Ecto neural progenitor cell (in vitro differentiated cells): ENCODE results near the gene MDFIC2.
"Not testable (repeated sequence)": the region's sequence is repeated elsewhere in the genome, so short reads cannot be mapped to it uniquely, and the experiment has no call there.

ENCODE experiments used
- DNase-seq: peaks from one replicate; pipeline ENCODE4 v3.0.0-alpha.2; 2018; ENCODE audit warnings: low spot score

MDFIC2 gene

DNA sequence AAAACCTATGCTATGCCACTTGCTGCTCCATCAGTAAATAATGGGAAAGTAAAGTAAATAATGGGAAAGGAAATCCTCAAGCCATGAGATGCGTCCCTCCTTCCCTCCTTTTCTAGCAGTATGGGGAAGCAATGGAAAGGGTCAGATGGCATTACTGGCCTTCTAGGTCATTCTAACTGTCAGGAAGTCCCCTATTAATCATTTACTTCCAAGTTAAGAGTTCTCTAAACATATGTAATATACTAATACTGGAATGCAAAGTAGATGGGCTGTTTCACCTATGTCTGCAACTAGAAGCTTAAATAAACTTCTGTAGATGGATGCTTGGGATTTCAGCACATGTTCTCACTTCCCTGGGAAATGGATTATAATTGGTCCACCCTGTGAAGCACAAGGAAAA, 55.9 kb downstream of the MDFIC2 start:
- no peak for DNase-seq

DNA sequence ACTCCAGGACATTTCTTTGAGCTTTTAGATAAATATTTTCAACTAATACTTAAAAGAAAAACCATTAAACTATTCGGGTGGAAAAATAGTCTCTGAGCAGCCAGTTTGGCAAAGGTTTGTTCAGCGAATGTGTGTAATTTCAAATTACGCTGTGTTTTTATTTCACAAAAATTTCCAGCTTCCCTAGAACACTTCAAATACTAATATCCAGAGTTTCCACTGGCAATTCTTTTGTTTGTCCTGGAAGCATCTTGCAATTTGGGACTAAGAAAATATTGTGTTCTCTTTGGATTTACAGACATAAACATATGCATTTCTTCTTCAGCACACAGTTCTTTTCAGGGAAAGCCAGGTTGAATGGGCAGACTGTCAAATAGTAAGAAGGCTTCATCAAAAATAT, 61.9 kb downstream of the MDFIC2 start:
- DNase-seq = no peak

DNA sequence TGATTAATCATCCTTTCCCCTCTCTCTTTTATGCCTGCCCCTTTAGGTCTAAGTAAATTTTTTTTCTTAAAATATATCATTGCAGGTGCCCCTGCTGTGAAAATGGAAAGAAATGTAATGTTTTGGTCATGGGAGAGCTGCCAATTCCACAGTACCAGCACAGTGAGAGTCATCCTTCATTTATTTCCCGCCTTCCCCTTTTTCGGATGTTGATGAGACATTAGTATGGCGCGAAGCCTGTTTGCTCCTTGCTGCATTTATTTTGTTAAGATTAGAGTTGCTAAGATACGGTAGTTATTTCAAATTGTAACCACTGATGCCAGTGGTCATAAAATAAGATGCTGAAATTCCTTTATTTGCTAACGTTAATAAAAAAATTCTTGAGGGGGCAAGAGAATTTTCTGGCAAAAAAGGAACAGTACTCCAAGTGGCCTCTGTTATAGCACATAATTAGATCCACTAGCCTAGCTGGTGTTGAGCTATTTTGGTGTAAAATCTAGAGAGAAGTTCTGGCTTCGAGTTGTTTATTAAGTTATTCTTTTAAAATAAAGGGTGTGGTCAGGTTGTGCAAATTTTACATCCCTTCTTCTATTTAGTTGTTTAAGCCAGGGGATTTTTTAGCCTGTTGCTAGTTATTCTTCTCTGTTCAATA, 62.8 kb downstream of the MDFIC2 start:
- DNase-seq = no peak

DNA sequence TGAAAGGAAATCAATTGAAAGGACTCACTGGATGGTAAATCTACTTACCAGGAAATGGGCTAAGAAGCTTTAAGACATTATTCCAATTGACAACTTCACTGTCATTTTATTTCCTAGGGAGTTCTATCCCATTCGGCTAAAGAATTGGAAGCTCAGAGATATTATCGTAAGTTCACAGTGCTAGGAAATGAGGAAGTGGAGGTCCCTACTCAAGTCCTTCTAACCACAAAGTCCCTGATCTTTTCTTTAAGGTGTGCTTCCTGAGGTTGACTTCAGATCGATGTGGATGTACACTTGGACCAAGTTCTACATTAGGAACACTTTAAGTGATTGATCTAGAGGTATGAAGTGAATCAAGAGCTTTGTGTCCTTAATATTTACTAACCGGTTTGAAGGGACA, 63.6 kb downstream of the MDFIC2 start:
- no peak for DNase-seq

DNA sequence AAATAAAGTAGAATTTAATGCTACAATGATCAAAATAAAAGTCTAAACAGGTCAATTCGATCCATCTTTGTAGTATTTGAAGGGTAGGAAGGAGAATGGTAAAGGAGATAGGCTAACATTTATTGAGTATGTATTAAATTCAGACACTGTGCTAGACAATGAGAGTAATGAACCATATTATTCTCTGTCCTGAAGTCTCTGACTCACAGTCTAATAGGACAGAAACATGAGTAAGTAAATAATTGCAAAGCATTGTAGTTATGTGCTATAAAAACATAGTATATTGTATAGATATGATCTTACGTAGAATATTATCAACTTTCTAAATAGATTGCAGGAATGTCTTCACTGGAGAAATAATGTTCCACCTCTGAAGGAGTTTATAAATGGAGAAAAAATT, 64.5 kb downstream of the MDFIC2 start:
- DNase-seq = no peak

- no peak for DNase-seq
Measured at GRCh38 chr3:70245746-70246525, 66.5 kb downstream of the MDFIC2 start.

GRCh38 chr3:70244422-70244821, 68.0 kb downstream of the MDFIC2 start:
- no peak for DNase-seq

DNA sequence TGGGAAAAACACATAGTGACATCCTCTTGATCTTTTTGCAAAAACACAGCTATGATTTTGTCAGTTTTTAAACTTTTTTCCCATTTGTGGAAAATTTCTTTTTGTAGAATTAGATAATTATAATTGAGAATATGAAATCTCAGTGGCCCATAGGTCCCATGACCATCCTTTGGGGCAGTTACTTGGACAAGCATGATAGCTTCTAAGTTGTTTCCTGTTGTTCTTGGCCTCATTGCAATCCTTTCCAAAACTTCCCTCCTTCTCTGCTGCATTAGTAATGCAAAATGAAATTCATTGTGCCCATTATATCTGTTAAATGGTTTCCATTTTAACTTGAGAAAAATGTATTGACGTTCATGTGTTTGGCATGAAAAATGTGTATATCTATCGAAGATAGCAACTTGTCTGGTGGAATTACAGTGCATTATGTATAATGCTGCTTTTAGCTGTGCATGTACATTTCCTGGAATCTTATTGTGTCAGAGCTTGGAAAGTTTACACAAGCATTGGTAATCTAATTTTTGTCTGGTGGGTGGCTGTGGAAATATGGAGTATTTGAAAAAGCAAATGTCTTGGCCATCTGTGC, 70.0 kb downstream of the MDFIC2 start:
- DNase-seq = no peak

- no peak for DNase-seq
Measured at GRCh38 chr3:70233812-70234211, 78.6 kb downstream of the MDFIC2 start.

- DNase-seq = no peak
Measured at GRCh38 chr3:70233112-70233511, 79.3 kb downstream of the MDFIC2 start.

- no peak for DNase-seq
Measured at GRCh38 chr3:70231266-70231701, 81.2 kb downstream of the MDFIC2 start.

DNA sequence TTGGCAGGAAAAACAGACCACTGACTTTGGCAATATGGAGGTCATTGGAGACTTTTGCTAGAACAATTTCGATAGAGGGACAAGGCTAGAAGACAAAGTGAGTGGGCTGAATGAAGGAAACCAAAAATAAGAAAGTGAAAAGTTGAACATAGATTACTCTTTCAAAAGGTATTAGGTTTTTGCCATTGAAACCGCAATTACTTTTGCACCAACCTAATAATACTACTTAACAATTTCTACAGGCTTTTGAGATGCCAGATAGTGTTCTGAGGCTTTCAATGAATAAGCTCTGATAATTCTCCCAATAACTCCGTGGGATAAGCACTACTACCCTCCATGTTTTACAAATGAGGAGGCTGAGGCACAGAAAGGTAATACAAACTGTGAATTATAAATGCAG, 85.0 kb downstream of the MDFIC2 start:
- no peak for DNase-seq

DNA sequence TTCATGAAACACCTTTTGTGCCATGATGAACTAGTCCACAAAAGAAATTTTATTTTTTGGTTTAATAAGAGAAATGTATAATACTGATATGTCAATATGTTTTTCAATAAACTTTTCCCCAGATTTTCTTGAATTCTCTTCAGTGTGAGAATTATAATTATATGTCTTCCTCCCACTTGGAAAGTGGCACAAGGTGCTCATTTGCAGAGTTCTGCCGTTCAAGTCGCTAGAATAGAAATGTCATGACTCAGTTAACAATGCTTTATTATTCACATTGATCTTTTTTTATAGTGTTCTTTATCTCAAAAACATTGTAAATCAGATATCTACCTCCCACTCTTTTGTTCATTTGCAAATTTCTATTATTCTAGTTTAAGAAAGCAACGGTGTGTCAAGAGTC, 87.3 kb downstream of the MDFIC2 start:
- no peak for DNase-seq

- DNase-seq = no peak
Measured at GRCh38 chr3:70224337-70224736, 88.1 kb downstream of the MDFIC2 start.

DNA sequence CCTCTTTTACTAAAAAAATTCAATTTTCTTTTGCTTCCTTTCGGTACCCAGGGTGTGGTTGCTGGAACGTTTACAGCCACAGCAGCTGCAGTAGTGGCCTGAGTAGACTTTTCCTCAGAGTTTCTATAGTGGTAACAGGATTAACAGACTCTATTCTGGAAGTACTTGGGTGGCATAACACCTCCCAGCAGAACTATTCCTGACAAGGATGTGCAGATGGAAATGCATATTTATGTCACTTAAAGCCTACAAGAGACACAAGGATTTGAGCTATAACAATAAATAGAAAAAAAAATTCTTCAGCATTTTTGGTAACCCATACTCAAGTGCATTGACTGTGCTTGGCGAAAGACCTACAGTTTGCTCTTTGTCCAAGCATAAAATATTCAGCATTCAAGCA, 94.0 kb downstream of the MDFIC2 start:
- no peak for DNase-seq

DNA sequence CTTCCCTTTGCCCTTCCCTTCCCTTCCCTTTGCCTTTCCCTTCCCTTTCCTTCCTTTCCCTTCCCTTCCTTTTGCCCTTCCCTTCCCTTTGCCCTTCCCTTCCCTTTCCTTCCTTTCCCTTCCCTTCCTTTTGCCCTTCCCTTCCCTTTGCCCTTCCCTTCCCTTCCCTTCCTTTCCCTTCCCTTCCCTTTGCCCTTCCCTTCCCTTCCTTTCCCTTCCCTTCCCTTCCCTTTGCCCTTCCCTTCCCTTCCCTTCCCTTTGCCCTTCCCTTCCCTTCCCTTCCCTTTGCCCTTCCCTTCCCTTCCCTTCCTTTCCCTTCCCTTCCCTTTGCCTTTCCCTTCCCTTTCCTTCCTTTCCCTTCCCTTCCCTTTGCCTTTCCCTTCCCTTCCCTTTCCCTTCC, 101.2 kb downstream of the MDFIC2 start:
- not testable (repeated sequence) for DNase-seq

GRCh38 chr3:70201975-70202374, 110.5 kb downstream of the MDFIC2 start:
- no peak for DNase-seq

DNA sequence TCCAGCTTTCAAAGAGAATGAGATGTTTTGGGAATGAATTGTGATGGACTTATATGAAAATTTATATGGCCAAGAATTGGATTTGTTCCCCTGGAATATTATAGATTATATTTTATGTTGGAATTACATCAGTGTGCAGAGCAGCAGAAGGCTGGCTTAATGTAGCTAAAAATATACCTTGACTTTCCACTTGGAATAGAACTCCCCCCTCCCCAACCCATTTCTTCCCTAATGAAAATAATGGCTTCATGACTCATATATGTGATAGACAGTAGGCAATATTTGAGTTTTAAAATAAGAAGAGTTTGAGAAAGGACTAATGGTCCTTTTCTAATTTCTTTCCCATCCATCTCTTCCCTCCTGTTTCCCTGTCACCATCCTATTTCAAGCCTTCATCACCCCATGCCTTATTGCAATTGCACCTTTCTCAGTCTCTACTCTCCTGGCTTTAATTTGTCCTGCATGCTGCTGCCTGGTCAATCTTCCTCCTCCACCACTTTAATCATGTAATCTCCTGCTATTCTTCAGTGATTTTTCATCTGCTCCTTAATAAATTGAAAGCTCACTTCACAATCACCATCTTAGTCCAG, 122.5 kb downstream of the MDFIC2 start:
- no peak for DNase-seq

DNA sequence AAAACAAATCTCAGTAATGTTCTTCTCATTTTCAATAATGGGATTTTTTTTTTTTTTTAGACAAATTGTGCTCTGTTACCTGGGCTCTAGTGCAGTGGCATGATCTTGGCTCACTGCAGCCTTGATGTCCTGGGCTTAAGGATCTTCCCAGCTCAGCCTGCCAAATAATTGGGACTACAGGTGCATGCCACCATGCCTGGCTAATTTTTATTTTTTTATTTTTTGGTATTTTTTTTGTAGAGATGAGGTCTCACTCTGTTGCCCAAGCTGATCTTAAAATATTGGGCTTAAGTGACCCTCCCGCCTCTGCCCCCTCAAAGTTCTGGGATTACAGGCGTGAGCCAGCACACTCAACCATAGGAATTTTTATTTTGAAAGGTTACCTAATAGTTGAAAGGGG, 126.2 kb downstream of the MDFIC2 start:
- no peak for DNase-seq

GRCh38 chr3:70185661-70186060, 126.8 kb downstream of the MDFIC2 start:
- DNase-seq = no peak

DNA sequence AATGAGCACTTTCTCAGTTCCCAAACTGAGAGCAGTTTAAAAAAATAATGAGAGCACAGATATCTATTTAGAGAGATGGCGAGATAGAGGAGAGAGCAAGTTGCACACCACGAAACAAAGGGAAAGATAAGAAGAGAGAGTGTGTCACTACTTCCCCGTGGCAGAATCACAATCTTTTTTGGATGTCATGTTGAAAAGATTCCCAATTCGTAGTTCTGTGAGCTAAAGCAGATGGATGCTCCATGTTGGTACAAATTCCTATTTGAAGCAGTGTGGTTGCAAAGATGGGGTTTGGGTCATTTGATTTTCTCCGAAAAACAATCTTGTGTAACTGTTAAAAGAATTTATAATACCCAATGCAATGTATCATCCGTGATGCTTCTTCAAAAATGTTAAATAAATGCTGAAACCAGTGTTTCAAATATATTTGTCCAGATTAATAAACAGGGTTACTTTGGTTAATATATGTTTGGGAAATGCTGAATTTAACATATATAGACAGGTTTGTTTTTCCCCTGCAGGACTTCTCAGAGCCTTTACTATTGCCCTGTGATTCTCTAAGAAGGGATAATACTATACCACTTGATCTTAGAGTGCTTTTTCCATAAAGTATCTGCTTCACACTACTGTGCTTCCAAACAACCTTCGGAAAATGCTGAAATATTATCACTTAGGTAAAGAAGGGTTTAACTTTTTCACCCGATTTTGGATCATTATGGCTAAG, 128.5 kb downstream of the MDFIC2 start:
- no peak for DNase-seq

- no peak for DNase-seq
Measured at GRCh38 chr3:70182166-70182565, 130.3 kb downstream of the MDFIC2 start.
